Epithelial cell of esophagus (primary cell): ENCODE data around the gene CERS6.

ENCODE experiments used
- DNase-seq: peaks from one replicate; pipeline ENCODE4 v3.0.0; 2010; ENCODE audit warnings: low read depth
- H3K4me3 ChIP-seq: 2 replicates; pipeline ENCODE4 v1.5.1; 2011; ENCODE audit warnings: mild to moderate bottlenecking, low read length, control low read depth
- TF ChIP-seq, protein P1 (sequence below): IDR thresholded peaks from 2 replicates; pipeline ENCODE4 v1.5.1; 2011; ENCODE audit warnings: low read depth, mild to moderate bottlenecking, low read length, control low read depth, inconsistent platforms; ENCODE audit not compliant: insufficient read depth; ENCODE audit errors: missing control alignments

CERS6 gene

DNA sequence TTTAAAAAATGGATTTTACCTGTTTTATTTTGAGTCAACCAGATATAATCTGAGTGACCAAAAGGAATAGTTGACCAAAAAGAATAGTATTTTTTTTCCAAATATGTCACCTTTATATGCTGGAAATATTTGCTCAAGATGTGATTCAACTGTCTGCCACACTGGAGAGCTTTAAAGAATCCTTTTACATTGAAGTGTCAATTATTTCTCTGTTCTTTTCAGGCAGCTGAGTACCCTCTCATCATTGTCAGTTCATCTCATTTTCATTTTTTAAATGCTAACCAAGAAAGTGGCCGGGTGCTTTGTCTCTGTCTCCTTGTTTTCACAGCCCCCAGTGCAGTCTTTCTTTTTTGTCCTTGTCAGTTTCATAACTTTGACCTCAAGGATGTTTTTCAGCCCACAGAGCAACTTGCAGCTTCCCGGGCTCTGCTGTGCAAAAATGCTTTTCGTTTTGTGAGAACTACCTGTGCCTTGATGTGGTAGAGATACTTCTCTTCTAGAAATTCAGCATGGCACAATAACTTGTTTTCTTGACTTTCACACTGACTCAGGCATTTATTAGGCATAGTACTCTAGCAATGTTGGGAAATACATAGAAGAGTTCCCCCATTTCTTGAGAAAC lies 23.4 kb upstream of the CERS6 start:
- no peak overlapping the region for H3K4me3 ChIP-seq
- no peak for DNase-seq

DNA sequence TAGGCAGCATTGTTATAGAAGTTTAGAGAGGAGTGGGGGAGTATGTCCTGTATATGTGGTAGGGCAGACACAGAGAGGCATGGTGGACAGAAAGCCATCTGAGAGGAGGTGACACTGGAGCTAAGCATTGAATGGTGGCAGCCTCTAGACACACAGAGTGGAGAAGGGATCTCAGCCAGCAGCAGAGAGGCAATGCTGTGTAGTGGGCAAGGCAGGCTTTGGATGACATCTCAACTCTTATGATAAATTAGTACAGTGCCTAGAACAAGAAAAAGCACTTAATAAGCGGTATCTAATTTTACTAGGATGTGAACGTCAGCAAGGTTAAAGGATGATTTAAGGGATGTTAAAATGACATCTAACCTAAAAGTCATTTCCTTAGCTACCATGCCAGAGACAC lies 22.5 kb upstream of the CERS6 start:
- no peak overlapping the region for H3K4me3 ChIP-seq
- TF ChIP-seq, protein P1, sequence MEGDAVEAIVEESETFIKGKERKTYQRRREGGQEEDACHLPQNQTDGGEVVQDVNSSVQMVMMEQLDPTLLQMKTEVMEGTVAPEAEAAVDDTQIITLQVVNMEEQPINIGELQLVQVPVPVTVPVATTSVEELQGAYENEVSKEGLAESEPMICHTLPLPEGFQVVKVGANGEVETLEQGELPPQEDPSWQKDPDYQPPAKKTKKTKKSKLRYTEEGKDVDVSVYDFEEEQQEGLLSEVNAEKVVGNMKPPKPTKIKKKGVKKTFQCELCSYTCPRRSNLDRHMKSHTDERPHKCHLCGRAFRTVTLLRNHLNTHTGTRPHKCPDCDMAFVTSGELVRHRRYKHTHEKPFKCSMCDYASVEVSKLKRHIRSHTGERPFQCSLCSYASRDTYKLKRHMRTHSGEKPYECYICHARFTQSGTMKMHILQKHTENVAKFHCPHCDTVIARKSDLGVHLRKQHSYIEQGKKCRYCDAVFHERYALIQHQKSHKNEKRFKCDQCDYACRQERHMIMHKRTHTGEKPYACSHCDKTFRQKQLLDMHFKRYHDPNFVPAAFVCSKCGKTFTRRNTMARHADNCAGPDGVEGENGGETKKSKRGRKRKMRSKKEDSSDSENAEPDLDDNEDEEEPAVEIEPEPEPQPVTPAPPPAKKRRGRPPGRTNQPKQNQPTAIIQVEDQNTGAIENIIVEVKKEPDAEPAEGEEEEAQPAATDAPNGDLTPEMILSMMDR = no peak
- no peak for DNase-seq

More for the DNA sequence above, 23.4 kb upstream of the CERS6 start:
- TF ChIP-seq, protein P1 = no peak

DNA sequence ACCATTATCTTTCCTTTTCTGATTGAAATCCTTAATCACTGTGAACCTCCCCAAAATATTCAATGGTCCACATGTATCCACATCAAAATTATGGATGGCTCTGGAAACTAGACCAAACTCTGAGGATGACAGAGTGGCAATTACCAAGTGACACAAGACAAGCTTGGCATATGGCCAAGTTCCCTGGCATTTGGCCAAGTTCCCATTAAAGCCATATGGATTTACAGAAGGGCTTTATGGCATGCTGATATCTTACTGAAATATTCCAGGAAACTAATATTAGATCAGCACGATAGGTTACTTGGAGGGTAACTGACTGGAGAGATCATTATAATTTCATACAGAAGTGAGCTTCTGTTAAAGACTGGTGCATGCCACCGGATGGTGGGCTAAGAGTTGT lies 21.9 kb upstream of the CERS6 start:
- TF ChIP-seq, protein P1 = no peak
- no peak overlapping the region for H3K4me3 ChIP-seq
- peak; percentile 20 for DNase-seq

DNA sequence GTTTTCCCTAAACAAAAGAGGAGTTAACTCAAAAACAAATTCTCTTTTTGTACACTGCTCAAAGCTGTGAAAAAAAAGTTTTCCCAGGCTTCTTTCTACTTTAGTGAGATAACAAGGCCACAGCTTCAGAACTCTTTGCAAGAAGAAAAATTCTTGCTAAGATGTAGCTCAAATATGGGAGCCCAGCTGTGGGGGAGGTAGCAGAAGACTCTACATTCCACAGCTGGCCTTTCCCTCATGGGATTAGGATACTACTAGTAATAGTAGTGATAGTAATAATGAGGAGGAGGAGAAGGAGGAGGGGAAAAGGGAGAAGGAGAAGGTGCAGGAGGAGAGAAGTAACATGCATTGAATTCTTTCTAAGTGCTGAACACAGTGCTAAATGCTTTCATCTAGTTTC lies 19.2 kb upstream of the CERS6 start:
- TF ChIP-seq, protein P1 = no peak

DNA sequence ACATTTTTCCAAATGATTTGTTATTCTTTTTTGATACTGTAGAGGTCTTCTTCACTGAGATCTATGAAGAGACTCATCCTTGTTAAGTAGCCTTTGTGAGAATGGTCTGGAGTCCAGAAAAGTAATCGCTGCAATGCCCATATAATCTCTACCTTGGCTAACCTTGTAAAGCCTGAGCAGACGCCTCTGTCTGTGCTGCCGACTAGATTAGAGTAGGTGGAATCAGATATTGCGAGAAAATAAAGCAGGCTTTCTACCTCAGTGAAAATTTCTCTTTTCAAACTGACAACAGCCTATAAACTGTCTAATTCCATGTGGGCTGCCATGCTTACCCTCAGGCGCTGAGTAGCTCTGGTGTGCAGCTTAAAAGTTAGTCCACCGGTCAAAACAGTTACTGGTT lies 17.5 kb upstream of the CERS6 start:
- no peak overlapping the region for H3K4me3 ChIP-seq
- TF ChIP-seq, protein P1 = no peak
- DNase-seq = no peak

More for the DNA sequence above, 19.2 kb upstream of the CERS6 start:
- no peak for DNase-seq
- no peak overlapping the region for H3K4me3 ChIP-seq

DNA sequence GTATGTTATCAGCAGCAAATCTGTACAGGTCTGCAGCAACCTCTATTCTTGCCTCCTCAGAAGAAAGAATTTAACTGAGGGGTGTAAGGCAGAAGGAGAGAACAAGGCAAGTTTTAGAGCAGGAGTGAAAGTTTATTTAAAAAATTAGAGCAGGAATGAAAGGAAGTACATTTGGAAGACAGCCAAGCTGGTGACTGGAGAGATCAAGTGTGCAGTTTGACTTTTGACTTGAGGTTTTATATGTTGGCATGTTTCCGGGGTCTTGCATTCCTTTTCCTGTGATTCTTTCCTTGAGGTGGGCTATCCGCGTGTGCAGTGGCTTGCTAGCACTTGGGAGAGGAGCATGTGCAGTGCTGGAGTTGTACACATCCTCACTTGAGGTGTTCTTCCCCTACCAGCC lies 16.5 kb upstream of the CERS6 start:
- no peak overlapping the region for H3K4me3 ChIP-seq
- peak; percentile 36 for DNase-seq
- TF ChIP-seq, protein P1 = no peak

DNA sequence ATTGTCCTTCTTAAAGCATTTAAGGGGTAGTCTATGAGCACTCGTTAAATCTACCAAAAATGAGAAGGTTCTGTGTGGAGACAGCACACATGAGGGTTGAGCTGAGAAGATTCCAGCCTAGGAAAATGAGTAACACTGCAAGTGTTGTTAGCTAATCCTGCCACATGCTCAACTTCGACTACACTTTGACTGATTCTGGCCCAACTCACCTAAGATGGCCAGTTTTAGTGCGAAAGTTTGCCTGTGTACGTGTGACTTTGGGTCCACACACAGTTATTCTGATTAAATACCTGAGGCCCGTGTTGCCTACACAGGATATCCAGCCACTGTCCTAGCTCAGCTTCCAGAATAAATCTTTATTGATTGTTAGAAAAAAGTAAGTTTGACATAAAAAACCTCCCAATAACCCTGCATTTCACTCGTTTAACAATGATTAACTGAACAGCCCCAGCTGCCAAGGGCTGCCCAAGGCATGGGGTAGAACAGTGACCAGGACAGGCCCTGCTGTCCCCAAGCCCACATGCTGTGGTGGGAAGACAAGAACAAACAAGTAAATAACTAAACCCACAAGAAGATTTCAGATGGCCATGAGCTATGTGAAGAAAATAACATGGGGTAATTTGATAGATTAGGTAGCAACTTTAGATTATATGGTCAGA lies 14.7 kb upstream of the CERS6 start:
- no peak overlapping the region for H3K4me3 ChIP-seq
- DNase-seq = no peak
- TF ChIP-seq, protein P1 = no peak
